ENCODE measurements around the gene RUNX1. TPM values are rescaled to one million over a fixed set of nuclear protein-coding genes. Genes with fewer than 3 reads are reported as not detected.

RUNX1 gene
- polyA plus RNA-seq, 3 donors: 6.2 to 49.7 (median 8.7) TPM

DNA sequence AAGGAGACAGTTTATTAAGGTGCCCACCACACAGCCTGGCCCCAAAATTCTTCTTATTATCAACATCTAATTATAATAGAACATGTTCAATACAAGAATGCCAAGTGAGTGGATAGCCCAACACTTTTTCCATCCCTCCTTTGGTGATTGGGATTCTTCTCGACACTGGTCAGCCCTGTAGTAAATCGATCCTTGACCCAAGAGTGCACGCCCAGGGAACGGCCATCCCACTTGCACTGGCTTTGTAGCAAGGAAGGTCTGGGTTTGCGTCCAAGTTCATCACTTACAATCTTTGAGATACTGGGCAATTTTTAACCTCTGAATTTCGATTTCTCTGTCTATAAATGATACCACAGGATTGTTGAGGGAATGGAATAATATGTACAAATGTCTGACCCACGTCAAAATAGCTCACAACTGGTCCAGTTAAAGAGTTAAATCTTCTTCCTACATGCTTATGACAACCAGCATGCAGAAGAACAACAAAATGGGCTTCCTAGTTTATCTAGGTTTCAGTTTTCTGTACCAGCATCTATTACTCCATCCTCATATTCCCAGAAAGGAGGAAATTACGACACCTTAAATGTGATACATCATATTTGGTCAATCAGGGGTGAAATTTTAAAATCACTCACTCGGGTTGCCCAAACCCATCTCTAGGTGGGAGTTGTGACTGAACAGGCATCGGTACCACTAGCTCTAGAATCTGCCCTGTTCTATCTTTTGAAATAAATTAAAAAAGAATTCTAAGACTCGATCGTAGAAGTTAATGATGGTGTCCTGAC, 218.5 kb downstream of the RUNX1 start:
- Histone ChIP-seq H3K4me1 (ENCODE audit: control insufficient read depth in 1 of 2, insufficient read depth in 2 of 2, low read length in 2 of 2) (peaks cover 64 to 82% of the 10 kb centered on the region in 2 donors), H3K4me2 (replicated peaks; ENCODE audit: extremely low read depth, low read length, poor library complexity, severe bottlenecking) (peak overlapping the region; percentile 14), H4K20me1 (ENCODE audit: insufficient read depth, low read length) (peaks cover 19% of the 10 kb centered on the region), H3K9me3 (replicated peaks in 1 of 2; ENCODE audit: control insufficient read depth in 1 of 2, insufficient read depth in 1 of 2, low read length in 2 of 2) (no peaks in the 10 kb centered on the region), H3K79me2 (ENCODE audit: insufficient read depth, low read length) (peaks cover 85% of the 10 kb centered on the region), H3K27ac (ENCODE audit: low read depth in 1 of 2, low read length in 2 of 2) (peak overlapping the region in 1 of 2 donors; percentile 63), H3K4me3 (replicated peaks in 1 of 3; ENCODE audit: low read depth in 2 of 3, low read length in 3 of 3) (peak overlapping the region in 1 of 3 experiments; percentile 9), H2AFZ (ENCODE audit: insufficient read depth, low read depth, low read length, poor library complexity, severe bottlenecking) (no peak overlapping the region), H3K9ac (ENCODE audit: insufficient read depth, low read length, poor library complexity, severe bottlenecking) (no peak overlapping the region), H3K36me3 (replicated peaks in 1 of 2; ENCODE audit: control insufficient read depth in 1 of 2, insufficient read depth in 2 of 2, low read length in 2 of 2) (peaks cover 36 to 67% of the 10 kb centered on the region in 2 donors), H3K27me3 (ENCODE audit: control insufficient read depth in 2 of 2, insufficient read depth in 2 of 2, low read length in 2 of 2) (no peaks in the 10 kb centered on the region)
- TF ChIP-seq, protein P1, sequence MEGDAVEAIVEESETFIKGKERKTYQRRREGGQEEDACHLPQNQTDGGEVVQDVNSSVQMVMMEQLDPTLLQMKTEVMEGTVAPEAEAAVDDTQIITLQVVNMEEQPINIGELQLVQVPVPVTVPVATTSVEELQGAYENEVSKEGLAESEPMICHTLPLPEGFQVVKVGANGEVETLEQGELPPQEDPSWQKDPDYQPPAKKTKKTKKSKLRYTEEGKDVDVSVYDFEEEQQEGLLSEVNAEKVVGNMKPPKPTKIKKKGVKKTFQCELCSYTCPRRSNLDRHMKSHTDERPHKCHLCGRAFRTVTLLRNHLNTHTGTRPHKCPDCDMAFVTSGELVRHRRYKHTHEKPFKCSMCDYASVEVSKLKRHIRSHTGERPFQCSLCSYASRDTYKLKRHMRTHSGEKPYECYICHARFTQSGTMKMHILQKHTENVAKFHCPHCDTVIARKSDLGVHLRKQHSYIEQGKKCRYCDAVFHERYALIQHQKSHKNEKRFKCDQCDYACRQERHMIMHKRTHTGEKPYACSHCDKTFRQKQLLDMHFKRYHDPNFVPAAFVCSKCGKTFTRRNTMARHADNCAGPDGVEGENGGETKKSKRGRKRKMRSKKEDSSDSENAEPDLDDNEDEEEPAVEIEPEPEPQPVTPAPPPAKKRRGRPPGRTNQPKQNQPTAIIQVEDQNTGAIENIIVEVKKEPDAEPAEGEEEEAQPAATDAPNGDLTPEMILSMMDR (IDR thresholded peaks at IDR 0.05): no peak
- intact Hi-C loops (cut with micrococcal nuclease): no loop called here
- WGBS (ENCODE audit: insufficient coverage): 100% methylated on average over 1 of the region's 12 CpGs
- peak; percentile 46 to 84 (median 79) for DNase-seq
- no peaks in the 10 kb centered on the region for H3K9me3 Mint-ChIP-seq
- peaks cover 60 to 73% of the 10 kb centered on the region in 2 donors for H3K36me3 Mint-ChIP-seq
- H3K4me1 Mint-ChIP-seq: peaks cover 64% of the 10 kb centered on the region
- H3K27me3 Mint-ChIP-seq (ENCODE audit: low read depth in 3 of 3): peaks cover 0 to 3% (median 0%) of the 10 kb centered on the region in 3 donors
- H3K27ac Mint-ChIP-seq: peak overlapping the region; percentile 81 to 92 (median 85)
- H3K4me3 Mint-ChIP-seq: no peak overlapping the region

DNA sequence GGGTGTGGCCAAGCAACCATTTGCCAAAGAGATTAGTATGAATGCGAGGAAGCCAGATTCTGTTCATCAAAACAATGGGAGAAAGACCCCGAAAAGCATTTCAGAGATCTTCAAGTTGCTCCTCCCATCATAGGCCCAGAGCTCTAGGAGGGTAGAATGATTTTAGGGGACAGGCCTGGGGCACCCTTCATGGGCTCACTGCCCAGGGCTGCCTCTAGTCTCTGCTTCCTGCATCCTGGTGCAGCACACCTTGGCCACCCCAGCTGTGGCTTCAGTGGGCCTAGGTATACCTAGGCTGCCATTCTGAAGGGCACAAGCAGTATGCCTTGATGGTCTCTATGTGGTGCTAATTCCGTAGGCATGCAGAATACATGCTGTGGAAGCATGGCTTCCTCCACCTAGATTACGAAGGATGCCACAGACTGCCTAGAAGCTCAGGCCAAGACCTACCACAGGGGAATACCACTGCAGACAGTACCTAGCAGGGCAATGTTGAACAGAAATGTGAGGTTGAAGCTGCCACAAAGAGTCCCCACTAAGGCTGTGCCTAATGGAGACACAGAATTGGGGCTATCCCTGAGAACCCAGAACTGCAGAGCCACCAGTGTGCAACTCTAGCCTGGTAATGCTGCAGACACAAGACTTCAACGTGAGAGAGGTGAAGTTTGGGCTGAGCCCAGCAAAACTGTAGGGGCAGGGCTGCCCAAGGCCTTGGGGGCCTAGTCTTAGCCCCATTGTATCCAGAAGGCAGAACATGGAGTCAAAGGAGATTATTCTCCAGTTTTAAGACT, 221.5 kb downstream of the RUNX1 start:
- Mint-ChIP-seq H3K4me1 (peaks cover 59% of the 10 kb centered on the region), H3K36me3 (peaks cover 66 to 80% of the 10 kb centered on the region in 2 donors)
- H4K20me1 ChIP-seq (ENCODE audit: insufficient read depth, low read length): peaks cover 21% of the 10 kb centered on the region

More for the DNA sequence above, 221.5 kb downstream of the RUNX1 start:
- no peaks in the 10 kb centered on the region for H3K27me3 ChIP-seq (ENCODE audit: control insufficient read depth in 2 of 2, insufficient read depth in 2 of 2, low read length in 2 of 2)
- H3K4me3 ChIP-seq (replicated peaks in 1 of 3; ENCODE audit: low read depth in 2 of 3, low read length in 3 of 3): peak overlapping the region in 1 of 3 experiments; percentile 30
- peaks cover 58 to 62% of the 10 kb centered on the region in 2 donors for H3K4me1 ChIP-seq (ENCODE audit: control insufficient read depth in 1 of 2, insufficient read depth in 2 of 2, low read length in 2 of 2)
- Mint-ChIP-seq H3K4me3 (no peak overlapping the region), H3K9me3 (no peaks in the 10 kb centered on the region), H3K27ac (peak overlapping the region; percentile 78 to 93 (median 85)), H3K27me3 (ENCODE audit: low read depth in 3 of 3) (peaks cover 0 to 2% (median 0%) of the 10 kb centered on the region in 3 donors)
- H3K9me3 ChIP-seq (replicated peaks in 1 of 2; ENCODE audit: control insufficient read depth in 1 of 2, insufficient read depth in 1 of 2, low read length in 2 of 2): no peaks in the 10 kb centered on the region
- H3K36me3 ChIP-seq (replicated peaks in 1 of 2; ENCODE audit: control insufficient read depth in 1 of 2, insufficient read depth in 2 of 2, low read length in 2 of 2): peaks cover 36 to 75% of the 10 kb centered on the region in 2 donors
- H2AFZ ChIP-seq (ENCODE audit: insufficient read depth, low read depth, low read length, poor library complexity, severe bottlenecking): no peak overlapping the region
- no peak overlapping the region for H3K9ac ChIP-seq (ENCODE audit: insufficient read depth, low read length, poor library complexity, severe bottlenecking)
- H3K79me2 ChIP-seq (ENCODE audit: insufficient read depth, low read length): peaks cover 84% of the 10 kb centered on the region
- 95% methylated on average over 3 of the region's 5 CpGs for WGBS (ENCODE audit: insufficient coverage)
- no peak overlapping the region for H3K4me2 ChIP-seq (replicated peaks; ENCODE audit: extremely low read depth, low read length, poor library complexity, severe bottlenecking)
- intact Hi-C loops (cut with micrococcal nuclease): no loop called here
- no peak for DNase-seq
- TF ChIP-seq, protein P1 (IDR thresholded peaks at IDR 0.05): no peak
- H3K27ac ChIP-seq (ENCODE audit: low read depth in 1 of 2, low read length in 2 of 2): peak overlapping the region; percentile 61 to 78
